HEK293 (cell line): ENCODE data around the gene PFN4.

Experiments used
- CTCF ChIP-seq: fragments of 450-650 bp; formaldehyde crosslinking; IDR thresholded peaks from 2 replicates; pipeline ENCODE4 v1.5.1; 2016; ENCODE audit warnings: missing biosample characterization, missing genetic modification characterization
- HOXA7 ChIP-seq: sonication (generic); formaldehyde crosslinking; IDR thresholded peaks from 2 replicates; pipeline ENCODE4 v1.8.1; 2022; ENCODE audit warnings: missing genetic modification reagents, borderline replicate concordance
- ZBTB21 ChIP-seq: fragments of 450-650 bp; formaldehyde crosslinking; IDR thresholded peaks from 2 replicates; pipeline ENCODE4 v1.5.1; 2017; ENCODE audit warnings: missing biosample characterization, missing genetic modification characterization
- ZEB2 ChIP-seq: fragments of 450-650 bp; formaldehyde crosslinking; IDR thresholded peaks from 2 replicates; pipeline ENCODE4 v1.5.1; 2016; ENCODE audit warnings: missing biosample characterization, missing genetic modification characterization
- ZNF776 ChIP-seq: fragments of 450-650 bp; formaldehyde crosslinking; IDR thresholded peaks from 2 replicates; pipeline ENCODE4 v1.5.0; 2017; ENCODE audit warnings: missing biosample characterization, missing genetic modification characterization, borderline replicate concordance
- ZNF777 ChIP-seq: fragments of 450-650 bp; formaldehyde crosslinking; IDR thresholded peaks from 2 replicates; pipeline ENCODE4 v1.5.1; 2017; ENCODE audit warnings: missing biosample characterization, missing genetic modification characterization, borderline replicate concordance
- ZNF792 ChIP-seq: fragments of 450-650 bp; formaldehyde crosslinking; IDR thresholded peaks from 2 replicates; pipeline ENCODE4 v1.5.1; 2016; ENCODE audit warnings: missing biosample characterization, missing genetic modification characterization
- TF ChIP-seq, protein P1 (sequence below): fragments of 450-650 bp; IDR thresholded peaks from 2 replicates; pipeline ENCODE4 v1.5.1; 2018; ENCODE audit warnings: missing biosample characterization, missing genetic modification characterization

DNA sequence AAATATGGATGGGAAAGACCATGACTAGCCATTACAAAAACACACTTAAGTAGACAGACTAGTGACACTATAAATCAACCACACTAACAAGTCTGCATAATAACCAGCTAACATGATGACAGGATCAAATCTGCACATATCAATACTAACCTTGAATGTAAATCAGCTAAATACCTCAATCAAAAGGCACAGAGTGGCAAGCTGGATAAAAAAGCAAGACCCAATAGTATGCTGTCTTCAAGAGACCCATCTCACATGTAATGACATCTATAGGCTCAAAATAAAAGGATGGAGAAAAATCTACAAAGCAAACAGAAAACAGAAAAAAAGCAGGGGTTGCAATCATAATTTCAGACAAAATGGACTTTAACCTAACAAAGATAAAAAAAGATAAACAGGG is 16.3 kb downstream of the PFN4 start:
- TF ChIP-seq ZNF776 (tag by site-specific recombination), result no peak
- no peak for TF ChIP-seq CTCF (tag by site-specific recombination)
- no peak for TF ChIP-seq HOXA7 (CRISPR knock-in tag)
- TF ChIP-seq, protein P1, sequence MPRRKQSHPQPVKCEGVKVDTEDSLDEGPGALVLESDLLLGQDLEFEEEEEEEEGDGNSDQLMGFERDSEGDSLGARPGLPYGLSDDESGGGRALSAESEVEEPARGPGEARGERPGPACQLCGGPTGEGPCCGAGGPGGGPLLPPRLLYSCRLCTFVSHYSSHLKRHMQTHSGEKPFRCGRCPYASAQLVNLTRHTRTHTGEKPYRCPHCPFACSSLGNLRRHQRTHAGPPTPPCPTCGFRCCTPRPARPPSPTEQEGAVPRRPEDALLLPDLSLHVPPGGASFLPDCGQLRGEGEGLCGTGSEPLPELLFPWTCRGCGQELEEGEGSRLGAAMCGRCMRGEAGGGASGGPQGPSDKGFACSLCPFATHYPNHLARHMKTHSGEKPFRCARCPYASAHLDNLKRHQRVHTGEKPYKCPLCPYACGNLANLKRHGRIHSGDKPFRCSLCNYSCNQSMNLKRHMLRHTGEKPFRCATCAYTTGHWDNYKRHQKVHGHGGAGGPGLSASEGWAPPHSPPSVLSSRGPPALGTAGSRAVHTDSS (tag by site-specific recombination), result no peak
- TF ChIP-seq ZEB2 (tag by site-specific recombination), result no peak
- no peak for TF ChIP-seq ZNF777
- TF ChIP-seq ZBTB21 (tag by site-specific recombination), result no peak
- TF ChIP-seq ZNF792 (tag by site-specific recombination), result no peak
